Stimulated activated CD8-positive, alpha-beta memory T cell treated with anti-CD3 and anti-CD28 coated beads, Interleukin-15, amount 100 ng/mL, for 4 hours (primary cell): ENCODE measurements around the gene ELP5.

ENCODE experiments used
- DNase-seq, 2 donors: peaks; one replicate each; pipeline ENCODE4 v3.0.0-alpha.2; 2020; ENCODE audit warnings: low read depth in 2 of 2

ELP5 gene, protein sequence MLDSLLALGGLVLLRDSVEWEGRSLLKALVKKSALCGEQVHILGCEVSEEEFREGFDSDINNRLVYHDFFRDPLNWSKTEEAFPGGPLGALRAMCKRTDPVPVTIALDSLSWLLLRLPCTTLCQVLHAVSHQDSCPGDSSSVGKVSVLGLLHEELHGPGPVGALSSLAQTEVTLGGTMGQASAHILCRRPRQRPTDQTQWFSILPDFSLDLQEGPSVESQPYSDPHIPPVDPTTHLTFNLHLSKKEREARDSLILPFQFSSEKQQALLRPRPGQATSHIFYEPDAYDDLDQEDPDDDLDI

DNA sequence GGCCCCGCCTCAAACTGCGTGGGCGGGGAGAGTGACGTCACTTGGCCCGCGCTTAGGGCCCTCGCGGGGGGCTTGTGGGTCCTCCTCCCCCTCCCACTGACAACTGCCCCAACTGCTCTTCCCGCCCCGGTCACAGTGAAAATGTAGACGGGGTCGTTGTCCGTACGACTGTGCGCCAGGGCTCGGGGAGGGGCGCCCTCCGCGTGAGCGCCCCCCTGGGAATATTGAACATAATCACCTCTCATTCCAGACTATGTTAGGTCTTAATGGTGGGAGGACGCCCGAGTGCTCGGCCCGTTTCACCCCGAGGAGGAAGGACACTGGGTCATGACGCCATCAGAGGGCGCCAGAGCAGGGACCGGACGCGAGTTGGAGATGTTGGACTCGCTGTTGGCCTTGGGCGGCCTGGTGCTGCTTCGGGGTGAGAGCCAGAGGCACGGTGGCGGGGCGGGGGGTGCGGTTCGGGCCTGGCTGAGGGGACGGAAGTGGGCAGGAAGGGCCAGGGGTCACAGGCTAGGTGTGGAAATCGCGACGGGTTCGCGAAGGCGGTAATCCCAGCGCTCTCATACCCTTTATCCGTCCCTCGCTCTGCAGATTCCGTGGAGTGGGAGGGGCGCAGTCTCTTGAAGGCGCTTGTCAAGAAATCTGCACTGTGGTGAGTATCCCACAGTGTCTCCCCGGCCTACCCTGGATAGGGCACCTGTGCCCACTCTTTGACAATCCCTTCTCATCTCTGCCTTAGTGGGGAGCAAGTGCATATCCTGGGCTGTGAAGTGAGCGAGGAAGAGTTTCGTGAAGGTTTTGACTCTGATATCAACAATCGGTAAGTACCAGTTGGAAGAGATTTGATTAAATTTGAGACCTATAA, at the start of gene ELP5:
TSS of gene ELP5 (plus strand) at position 40 of the 868 bp plus-strand sequence. CDS start at position 376, 336 bp downstream.
- DNase-seq, result peak; percentile 69 to 73

DNA sequence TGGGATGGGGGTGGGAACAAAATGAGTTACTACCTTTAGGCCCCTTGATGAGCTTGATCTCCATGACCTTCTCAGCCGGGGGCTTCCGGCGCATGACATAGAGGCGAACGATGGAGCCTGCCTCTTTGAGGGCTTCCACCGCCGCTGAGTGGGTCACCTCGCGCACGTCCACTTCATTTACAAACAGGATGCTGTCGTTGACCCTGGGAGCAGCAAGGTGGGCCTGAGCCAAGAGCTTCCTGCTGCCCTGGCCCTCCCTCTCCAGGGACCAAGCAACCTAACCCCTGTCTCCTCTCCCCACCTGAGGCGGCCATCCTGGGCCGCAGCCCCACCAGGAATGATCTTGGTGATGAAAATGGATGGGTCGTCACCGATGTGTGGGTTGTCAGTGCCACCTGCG, 48.6 kb upstream of the ELP5 start:
- DNase-seq, result no peak

DNA sequence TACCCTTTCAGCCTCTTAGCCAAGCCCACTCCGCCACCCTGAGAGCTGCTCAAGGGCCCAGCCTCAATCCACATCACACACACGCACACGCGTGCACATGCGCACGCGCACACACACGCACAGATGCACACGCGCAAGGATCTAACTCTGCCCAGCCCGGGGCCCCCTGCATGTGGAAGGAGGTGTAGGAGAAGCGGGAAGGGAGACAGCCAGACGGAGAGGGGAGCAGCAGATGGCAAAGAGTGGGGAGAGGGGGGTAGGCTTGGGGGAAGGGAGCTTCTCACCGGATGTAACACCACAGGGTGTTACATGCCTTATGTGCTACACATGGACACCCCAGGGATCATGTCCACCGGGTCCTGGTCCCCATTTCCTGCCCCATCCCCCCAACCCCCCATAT, 47.7 kb upstream of the ELP5 start:
- DNase-seq, result no peak

DNA sequence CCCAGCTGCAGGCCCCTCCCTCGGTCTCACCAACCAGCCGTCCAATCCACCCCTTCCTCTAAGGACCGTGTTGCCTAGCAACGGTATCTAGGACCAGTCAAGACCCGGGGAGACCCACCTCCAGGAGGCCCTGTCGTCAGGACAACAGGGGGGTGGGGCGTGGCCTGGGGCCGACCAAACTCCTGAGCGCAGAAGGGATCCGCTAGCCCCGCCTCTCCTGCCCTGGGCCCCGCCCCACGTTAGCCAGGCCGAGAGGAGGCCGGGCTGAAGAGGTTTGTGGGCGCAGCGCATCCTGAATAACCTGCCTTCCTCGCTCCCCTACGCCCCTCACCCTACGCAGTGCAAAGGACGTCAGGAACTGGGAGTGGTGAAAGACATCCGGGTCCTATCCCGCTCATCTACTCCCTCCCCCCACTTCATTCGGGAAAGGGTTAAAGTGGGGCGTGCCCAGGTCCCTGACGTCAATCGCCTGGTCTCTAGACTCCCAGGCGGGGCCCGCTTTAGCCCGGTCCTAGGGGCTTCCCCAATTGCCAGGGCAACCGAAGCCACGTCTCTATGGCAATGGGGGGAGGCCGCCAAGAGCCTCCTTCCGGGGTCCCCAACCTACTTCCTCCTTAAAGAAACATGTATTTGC, 47.1 kb upstream of the ELP5 start:
- peak; percentile 85 to 89 for DNase-seq

DNA sequence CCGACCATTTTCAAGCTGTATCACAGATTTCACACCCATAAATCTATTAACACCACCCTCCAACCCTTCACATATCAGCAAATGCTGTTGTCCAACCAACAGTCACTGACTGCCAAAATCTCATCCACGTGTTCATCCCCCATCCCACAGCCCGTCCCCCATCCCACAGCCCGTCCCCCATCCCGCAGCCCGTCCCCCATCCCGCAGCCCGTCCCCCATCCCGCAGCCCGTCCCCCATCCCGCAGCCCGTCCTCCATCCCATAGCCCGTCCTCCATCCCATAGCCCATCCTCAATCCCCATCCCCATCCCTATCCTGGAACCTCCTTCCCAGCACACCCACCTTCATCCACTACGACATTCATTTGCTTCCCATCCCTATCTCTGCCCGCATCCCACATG, 46.5 kb upstream of the ELP5 start:
- DNase-seq, result no peak

DNA sequence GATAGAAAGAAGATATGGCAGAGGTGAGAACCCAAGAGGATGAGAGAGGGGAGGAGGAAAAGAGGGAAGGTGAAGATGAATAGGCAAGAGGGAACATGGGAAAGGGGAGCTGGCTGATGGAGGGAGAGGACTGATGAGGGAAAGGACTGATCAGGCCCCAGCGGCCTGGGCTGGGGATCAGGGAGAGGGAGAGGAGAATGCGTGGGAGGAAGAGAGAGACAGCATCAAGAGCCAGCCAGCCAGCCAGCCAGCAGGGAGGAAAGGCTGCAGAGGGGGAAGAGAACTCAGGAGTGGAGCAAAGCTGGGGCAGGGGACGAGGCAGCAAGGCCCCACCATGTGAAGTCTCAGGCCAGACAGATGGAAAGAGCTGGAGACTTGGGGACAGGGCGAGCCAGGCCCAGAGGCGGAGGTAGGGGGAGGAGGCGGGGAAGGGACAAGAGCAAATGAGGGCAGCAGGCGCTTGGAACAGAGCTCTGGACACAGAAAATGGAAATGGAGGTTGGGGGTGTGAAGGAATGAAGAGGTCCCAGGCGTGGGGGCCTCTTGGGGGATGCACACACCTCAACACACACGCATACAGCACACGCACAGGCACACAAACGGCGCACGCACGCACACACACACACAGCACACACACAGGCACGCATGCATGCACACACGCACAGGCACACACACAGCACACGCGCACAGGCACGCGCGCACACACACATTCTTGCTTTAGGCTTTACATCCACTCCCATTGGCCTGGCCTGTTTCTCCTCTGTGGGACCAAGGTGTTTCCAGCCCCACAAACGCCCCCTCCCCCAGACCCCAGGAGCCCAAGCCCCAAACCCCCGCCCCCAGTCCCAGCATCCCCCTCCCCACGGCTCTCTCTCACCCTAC, 44.7 kb upstream of the ELP5 start:
- no peak for DNase-seq

DNA sequence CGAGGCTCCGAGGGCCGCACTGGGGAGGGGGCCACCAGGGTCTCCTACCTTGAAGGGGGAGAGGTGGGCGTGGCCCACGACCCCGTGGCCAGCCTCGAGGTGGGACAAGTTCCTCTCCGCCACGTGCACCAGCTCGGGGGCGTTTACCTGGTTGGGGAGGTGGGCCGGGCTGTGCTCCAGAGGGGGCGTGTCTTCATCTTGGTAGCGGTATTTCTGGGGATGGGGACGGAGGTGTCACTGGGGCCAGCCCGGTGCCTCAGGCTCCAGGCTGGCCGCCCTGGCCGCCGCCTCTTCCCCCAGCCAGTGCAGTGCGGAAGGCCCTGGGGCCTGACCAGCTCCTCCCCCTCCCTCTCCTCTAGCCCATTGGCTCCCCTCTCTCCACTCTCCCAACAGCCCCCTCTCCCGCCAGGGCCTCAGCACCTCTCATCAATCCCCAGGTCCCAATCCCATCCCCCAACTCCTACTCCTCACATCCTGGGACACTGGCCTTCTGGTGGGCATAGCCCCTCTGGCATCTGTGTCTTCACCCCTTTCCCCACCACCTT, 43.9 kb upstream of the ELP5 start:
- DNase-seq, result no peak

DNA sequence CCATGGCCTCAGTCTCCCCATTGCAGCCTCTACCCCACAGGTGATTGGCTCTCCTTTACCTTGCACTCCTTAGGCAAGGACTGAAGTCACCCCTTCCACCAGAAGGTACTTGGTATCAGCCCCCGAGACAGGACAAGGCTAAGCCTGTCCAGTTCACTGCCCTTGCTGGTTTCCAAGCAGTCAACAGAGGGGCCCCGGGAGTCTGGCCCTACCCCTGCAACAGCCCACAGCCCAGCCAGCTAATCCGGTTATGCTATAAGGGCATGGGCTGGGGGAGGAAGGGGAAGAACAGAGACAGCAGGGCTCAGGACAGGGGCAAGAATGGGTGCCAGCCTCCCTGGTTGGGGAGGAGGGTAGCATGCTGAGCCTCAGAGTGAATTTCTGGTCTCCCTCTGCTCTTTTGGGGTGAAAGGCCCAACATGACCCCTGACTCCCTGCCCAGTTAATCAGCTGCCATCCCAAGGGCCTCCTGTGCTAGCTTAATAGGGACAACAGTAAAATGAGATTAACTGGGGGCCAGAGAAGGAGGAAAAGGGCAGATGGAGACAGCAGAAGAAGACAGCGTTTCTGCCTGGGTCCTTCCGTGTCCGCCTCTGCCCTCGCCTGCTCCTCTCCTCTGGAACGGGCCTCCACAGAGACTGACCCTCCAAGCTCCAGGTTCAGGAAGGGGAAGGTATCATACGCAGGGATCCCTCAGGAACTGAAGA, 43.1 kb upstream of the ELP5 start:
- DNase-seq, result no peak

DNA sequence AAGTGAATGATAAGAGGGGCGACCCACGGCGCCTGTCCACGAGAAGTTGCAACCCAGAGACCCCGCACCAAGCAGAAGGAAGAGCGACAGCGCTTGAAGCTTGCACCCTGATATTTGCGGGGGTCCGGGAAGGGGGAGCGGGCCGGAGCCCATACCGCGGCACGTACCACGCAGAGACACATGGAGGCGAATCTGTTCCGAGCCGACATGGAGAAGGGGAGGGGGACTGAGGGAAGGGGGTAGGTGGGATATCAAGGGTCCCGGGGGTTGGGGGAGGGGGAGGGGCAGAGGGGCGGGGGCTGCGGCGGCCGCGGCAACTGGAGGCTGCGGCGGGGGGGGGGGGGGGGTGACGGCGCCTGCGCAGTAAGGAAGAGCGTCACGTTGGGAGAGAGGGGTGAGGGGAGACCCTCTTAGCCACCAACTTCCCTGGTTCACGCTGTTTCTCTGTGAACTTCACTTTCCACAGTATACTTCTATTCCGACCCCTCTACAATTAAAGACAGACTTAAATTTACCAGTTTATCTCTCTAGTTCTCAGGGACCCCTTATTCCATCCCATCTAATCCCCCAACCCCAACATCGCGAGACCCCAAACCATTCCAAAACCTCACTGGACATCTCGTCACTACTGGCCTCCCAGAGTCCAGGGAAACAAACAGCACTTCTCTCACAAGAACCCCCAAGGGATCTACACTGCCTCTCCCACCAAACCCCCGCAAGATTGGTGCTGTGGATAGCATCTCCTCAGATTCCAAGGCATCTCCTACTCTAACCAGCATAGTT, 40.3 kb upstream of the ELP5 start:
- DNase-seq, result no peak

DNA sequence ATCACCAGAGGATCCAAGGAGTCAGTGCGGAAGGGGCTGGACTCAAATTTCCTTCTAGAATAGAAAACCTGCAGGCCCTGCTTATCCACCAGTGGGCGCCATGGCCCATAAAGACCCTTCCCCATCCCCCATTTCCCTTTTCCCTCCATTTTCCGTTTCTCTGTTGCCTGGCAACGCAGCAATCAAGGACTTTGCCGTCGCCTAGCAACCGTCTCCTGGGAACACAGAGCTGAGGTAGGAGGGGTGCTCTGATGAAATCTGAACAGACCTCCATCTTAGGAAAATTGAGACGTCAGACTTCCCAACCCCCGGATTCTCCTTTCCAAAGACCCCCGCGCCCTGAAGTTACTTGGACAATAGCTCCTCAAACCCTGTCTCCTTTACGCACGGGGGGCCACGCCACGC, 38.1 kb upstream of the ELP5 start:
- DNase-seq, result no peak

DNA sequence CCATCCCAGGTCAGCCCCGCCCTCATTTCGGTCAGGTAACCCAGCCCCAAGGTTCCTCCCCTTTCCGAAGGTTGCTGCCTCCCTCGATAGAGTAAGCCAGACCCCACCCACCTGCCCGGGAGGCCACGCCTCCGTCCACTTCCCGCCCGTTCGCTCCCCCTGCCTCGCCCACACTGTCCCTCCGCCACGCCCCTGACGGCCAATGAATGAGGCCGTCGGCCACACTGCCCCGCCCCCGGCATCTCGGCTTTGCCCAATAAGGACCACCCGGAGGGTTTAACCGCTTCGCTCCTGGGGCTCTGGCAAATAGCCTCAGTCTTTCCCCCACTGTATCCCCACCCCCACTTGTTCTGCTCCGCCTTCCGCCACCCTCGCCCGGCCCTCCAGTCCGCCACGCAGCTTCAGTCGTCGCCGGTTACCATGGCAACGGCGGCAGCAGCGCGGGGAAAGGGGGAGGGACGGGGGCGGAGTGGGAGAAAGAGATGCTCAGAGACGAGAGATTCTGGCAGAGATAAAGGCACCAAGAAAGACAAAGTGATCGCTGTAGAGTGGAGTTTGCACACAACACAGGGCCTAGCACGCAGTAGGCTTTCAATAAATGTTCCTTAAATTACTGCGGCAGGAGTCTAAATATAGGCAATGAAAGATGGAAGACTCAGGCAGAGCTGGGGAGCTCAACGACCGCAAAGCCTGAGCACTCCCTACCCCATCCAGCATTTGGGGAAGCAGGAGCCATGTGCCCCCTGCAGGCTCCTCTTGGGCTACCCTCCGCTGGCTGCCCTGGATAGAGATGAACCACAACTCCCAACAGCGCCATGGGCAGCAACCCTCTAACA, 37.5 kb upstream of the ELP5 start:
- peak; percentile 98 for DNase-seq

DNA sequence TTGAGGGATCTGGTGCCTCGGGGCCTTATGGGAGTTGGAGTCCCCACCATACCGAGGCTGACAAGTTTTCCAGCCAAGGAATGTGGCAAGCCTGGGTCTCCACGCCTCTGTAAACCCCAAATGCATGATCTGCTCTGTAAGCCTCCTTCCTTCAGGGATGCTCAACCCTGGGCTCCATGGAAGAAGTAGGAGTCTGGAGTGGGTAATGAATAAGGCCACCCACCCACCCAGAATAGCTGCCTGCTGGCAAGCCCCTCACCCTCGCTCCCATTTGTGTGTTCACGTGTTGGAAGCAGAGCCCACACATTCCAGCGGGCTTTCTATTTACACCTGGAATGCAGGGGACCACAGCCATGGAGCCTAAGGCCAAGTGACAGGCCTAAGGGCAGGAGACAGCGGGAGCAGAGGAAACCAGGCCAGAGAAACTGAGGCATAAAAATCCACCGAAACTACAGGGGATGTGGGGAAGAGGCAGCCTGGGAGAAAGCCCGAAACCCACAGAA, 36.8 kb upstream of the ELP5 start:
- DNase-seq, result no peak

DNA sequence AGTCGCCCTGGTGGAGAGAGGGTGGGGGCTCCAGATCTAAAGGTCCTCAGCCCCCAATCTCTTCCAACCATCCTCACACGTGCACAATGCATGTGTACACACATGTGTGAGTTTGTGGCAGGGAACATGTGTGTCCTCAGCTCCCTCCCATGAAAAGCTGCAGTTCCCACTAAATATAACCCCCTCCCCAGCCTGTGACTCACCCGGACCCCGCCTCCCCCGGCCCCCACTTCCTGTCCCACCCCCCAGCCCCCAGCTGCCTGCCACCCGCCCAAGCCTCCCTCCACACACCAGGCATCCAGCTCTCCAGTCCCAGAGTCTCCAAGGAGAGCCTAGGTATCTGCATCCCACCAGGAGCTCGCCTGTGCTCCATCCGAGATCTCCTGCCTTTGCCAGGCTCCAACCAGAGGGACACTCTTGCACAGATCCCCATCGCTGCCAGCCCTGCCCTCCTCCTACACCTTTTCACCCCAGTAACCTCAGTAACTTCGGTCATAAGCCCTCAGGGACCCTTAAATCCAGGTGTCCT, 36.3 kb upstream of the ELP5 start:
- DNase-seq, result no peak

DNA sequence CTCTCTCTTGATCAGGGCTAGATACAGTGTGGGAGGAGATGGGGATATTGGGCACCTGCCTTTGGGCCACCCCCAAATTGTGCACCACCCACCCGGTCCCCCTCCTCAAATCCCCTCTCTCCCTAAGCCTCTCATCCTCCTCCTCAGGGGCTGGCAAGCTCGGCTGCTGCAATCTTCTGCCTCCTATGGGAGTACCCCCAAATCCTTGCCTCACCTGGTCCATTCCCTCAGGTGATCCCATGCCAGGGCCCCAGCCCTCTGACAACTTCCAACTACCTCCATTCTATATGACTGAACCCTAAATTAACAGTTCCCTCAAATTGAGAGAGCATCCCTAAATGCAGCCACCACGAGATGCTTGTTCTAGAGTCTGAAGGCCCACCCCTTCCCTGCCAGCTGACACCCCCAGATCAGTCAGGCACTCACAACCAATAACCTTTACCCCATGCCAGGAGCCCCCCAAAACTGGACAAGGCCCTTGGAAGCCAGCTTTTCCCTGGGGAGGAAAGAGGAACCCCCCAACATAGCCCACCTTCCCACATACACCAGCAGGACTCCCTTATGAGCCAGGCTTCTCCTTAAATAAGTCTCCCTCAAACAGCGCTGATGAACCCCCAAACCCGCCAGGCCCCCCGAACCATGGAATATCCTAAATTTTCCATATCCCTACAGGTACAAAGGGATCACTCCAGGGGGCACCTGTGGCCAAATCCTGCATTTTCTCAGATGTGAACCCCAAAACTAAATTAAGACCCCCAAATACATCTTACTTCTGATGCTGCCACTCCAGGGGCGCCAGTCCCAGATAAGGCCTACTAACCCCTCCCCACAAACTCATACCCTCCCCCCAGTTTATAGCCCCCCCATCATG, 35.5 kb upstream of the ELP5 start:
- DNase-seq, result no peak

DNA sequence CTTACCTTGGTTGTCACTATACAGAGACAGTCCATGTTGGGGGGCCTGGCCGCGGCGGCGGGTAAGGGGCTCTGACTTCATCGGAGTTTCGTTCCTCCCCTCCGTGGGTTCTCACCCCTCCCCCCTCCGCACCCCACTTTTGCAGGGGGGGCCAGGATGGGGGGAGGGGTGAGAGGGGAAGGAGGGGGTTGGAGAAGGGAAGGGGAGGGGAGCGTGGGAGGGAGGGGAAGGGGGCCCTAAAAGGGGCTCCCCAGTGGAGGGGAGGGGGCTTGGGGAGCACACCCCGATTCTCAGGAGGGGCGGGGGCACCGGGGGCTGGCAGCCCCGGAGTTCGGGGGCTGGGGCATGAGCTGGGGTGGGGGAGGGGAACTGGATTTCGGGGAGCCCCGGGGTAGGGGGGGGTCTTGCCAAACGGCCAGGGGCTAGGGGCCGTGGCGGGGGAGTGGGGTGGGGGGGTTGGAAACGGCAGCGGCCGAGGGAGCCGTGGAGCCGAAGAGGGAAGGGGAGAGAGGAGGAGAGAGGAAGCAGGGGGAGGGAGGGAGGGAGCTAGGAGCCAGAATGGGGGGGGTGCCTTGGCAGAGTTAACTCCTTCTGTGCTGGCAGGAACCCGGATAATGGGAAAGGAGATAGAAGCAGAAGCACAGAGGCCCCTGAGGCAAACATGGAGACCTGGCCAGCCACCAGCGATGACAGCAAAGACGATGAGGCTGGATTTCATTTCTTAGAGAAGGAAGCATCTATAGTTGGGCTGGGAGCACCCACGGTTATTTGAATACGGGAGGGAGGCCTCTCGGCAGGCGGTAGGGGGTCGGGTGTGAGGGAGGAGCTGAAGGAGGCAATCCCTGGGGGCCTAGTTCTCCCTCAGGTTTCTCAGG, 34.7 kb upstream of the ELP5 start:
- no peak for DNase-seq

DNA sequence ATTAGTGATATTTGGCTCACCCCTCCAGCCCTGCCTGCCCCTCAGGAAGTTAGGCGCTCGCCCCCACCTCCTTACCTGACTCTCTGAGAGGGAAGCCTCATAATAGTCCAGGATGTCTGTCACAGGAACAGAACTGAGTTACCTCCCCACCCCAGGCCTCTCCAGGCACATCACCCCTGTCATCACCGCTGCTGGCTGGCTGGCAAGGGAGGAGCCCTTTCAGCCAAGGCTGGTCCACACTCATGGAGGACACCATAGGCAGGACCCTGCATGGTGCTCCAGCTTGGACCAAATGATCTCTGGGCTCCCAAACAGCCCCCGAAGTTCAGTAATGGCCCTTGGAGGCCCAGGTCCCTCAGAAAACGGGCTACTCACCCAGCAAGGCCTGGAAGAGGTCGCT, 33.8 kb upstream of the ELP5 start:
- no peak for DNase-seq

DNA sequence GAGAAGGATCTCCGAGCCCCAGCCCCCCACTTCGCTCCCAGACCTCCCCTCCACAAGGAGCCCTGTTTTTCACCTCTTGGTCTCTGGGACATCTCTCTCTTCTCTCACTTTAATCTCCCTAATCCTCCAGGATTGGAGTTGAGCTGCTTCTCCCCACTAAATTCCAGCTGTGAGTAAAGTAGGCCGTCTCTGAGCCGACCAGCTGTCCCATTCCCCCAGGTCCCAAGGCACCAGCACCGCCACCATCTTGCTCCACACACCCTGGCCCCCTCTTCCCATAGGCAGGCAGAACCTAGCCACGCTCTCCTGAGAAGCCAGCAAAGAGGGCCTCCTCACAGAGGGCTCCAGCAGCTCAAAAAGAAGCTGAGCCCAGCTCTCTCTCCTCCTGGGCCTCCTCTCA, 33.3 kb upstream of the ELP5 start:
- DNase-seq, result no peak
